ENCODE measurements around the gene MRTFB. TPM values are rescaled to one million over a fixed set of nuclear protein-coding genes. Genes with fewer than 3 reads are reported as not detected.

Gene MRTFB
- total RNA-seq, 1 experiment from 2014 or later: 29.8 TPM

DNA sequence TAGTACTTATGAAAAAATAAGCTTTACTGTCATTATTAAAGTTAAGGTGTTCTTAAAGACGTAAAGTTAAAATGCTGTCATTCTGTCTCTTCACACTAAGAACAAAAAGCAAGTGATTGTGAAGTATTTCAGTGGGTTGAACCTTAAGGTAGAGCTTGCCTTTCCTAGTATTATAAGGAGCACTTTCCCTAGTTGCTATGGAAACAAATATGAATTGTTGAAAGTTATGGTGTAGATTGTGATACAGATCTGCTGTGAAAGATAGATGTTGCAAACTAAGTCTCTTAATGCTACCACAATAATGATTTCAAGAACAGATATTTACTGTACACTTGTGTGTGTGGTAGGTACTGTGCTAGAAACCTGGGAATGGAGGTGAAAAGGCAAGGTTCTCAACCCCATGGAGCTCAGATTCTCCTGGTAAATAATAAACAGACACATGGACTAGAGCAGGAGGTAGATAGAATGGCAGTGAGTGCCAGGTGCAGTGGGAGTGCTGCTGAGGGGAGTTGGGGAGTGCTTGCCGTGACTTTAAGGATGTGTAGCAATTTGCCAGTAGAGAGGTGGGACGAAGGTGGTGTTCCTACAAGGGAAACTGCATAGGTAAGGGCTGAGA is 34.7 kb downstream of the MRTFB start:
- H3K36me3 ChIP-seq (ENCODE audit: insufficient read depth, low read length, poor library complexity, severe bottlenecking): no peaks in the 10 kb centered on the region
- no peaks in the 10 kb centered on the region for H3K27me3 ChIP-seq (replicated peaks; ENCODE audit: insufficient read depth, low read depth, low read length, poor library complexity)
- H3K27ac ChIP-seq (ENCODE audit: low read depth, low read length, poor library complexity, severe bottlenecking): no peak overlapping the region
- no peaks in the 10 kb centered on the region for H3K4me1 ChIP-seq (ENCODE audit: insufficient read depth, low read length, poor library complexity, severe bottlenecking)
- intact Hi-C loops (cut with micrococcal nuclease; ENCODE audit: unreplicated experiment): no loop called here
- BruUV-seq (replicated peaks): no TSS peak
- no peak for DNase-seq (ENCODE audit: low spot score)
- CTCF ChIA-PET: no interaction called here
- TF ChIP-seq EZH2 (IDR thresholded peaks at IDR 0.05; ENCODE audit: borderline replicate concordance, low read depth, low read length, poor library complexity, severe bottlenecking): no peak
- TF ChIP-seq, protein P1, sequence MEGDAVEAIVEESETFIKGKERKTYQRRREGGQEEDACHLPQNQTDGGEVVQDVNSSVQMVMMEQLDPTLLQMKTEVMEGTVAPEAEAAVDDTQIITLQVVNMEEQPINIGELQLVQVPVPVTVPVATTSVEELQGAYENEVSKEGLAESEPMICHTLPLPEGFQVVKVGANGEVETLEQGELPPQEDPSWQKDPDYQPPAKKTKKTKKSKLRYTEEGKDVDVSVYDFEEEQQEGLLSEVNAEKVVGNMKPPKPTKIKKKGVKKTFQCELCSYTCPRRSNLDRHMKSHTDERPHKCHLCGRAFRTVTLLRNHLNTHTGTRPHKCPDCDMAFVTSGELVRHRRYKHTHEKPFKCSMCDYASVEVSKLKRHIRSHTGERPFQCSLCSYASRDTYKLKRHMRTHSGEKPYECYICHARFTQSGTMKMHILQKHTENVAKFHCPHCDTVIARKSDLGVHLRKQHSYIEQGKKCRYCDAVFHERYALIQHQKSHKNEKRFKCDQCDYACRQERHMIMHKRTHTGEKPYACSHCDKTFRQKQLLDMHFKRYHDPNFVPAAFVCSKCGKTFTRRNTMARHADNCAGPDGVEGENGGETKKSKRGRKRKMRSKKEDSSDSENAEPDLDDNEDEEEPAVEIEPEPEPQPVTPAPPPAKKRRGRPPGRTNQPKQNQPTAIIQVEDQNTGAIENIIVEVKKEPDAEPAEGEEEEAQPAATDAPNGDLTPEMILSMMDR (conservative IDR thresholded peaks at IDR 0.05; ENCODE audit: low read depth, low read length): no peak
- no peaks in the 10 kb centered on the region for H3K9me3 ChIP-seq (ENCODE audit: low read depth, low read length, poor library complexity, severe bottlenecking)
- POLR2A ChIA-PET (ENCODE audit: low non-redundant PET): no interaction called here
- H3K4me3 ChIP-seq (ENCODE audit: low read depth, low read length, poor library complexity, severe bottlenecking): no peak overlapping the region

DNA sequence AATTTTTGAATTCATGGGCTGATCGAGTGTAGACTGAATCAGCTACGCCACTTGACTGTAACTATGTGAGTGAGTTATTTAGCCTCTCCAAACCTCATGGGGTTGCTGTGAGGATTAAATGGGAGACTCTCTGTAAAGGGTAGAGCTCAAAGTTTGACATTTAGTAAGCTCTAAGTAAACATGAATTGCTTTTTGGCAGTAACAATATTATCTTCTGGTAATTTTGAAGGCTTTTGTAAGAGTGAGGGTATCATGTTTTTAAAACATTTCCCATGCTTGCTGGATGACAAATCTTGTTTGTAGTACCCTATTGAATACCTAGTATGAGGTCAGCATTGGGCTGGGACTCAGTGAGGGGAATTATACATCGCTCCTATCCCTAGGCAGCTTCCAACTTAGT is 35.3 kb downstream of the MRTFB start:
- intact Hi-C loops (cut with micrococcal nuclease; ENCODE audit: unreplicated experiment): no loop called here
- ChIA-PET CTCF (no interaction called here), POLR2A (ENCODE audit: low non-redundant PET) (interaction anchor here (0.6 kb wide), 1 partner anchor 96 kb away, joined by 4 read pairs; no protein-coding TSS in a partner anchor)
- H3K9me3 ChIP-seq (ENCODE audit: low read depth, low read length, poor library complexity, severe bottlenecking): no peaks in the 10 kb centered on the region
- TF ChIP-seq, protein P1 (conservative IDR thresholded peaks at IDR 0.05; ENCODE audit: low read depth, low read length): no peak
- TF ChIP-seq EZH2 (IDR thresholded peaks at IDR 0.05; ENCODE audit: borderline replicate concordance, low read depth, low read length, poor library complexity, severe bottlenecking): no peak
- H3K27ac ChIP-seq (ENCODE audit: low read depth, low read length, poor library complexity, severe bottlenecking): no peak overlapping the region
- no TSS peak for BruUV-seq (replicated peaks)
- H3K4me3 ChIP-seq (ENCODE audit: low read depth, low read length, poor library complexity, severe bottlenecking): no peak overlapping the region
- H3K4me1 ChIP-seq (ENCODE audit: insufficient read depth, low read length, poor library complexity, severe bottlenecking): no peaks in the 10 kb centered on the region
- no peak for DNase-seq (ENCODE audit: low spot score)
- no peaks in the 10 kb centered on the region for H3K36me3 ChIP-seq (ENCODE audit: insufficient read depth, low read length, poor library complexity, severe bottlenecking)
- H3K27me3 ChIP-seq (replicated peaks; ENCODE audit: insufficient read depth, low read depth, low read length, poor library complexity): no peaks in the 10 kb centered on the region

DNA sequence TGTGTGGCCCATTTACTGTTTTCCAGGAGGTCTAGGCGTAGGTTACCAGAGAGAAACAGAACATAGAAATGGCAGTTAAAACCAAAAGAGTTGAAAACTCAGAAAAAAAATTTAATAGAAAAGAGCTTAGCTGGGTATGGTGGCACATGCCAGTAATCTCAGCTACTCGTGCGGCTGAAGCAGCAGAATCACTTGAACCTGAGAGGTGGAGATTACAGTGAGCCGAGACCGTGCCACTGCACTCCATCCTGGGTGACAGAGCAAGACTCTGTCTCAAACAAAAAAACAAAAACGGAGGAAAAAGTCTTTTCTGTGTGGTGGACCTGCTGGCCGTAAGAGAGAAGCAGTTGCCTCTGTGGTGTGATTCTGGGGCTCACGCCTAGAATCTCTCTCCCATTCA is 35.8 kb downstream of the MRTFB start:
- TF ChIP-seq, protein P1 (conservative IDR thresholded peaks at IDR 0.05; ENCODE audit: low read depth, low read length): no peak
- TF ChIP-seq EZH2 (IDR thresholded peaks at IDR 0.05; ENCODE audit: borderline replicate concordance, low read depth, low read length, poor library complexity, severe bottlenecking): no peak
- Histone ChIP-seq H3K4me3 (ENCODE audit: low read depth, low read length, poor library complexity, severe bottlenecking) (no peak overlapping the region), H3K9me3 (ENCODE audit: low read depth, low read length, poor library complexity, severe bottlenecking) (no peaks in the 10 kb centered on the region), H3K27me3 (replicated peaks; ENCODE audit: insufficient read depth, low read depth, low read length, poor library complexity) (no peaks in the 10 kb centered on the region), H3K27ac (ENCODE audit: low read depth, low read length, poor library complexity, severe bottlenecking) (no peak overlapping the region), H3K4me1 (ENCODE audit: insufficient read depth, low read length, poor library complexity, severe bottlenecking) (no peaks in the 10 kb centered on the region), H3K36me3 (ENCODE audit: insufficient read depth, low read length, poor library complexity, severe bottlenecking) (no peaks in the 10 kb centered on the region)
- BruUV-seq (replicated peaks): no TSS peak
- DNase-seq (ENCODE audit: low spot score): no peak
- intact Hi-C loops (cut with micrococcal nuclease; ENCODE audit: unreplicated experiment): no loop called here
- CTCF ChIA-PET: no interaction called here
- POLR2A ChIA-PET (ENCODE audit: low non-redundant PET): interaction anchor here (0.6 kb wide), 1 partner anchor 95 kb away, joined by 4 read pairs; no protein-coding TSS in a partner anchor
